Osteoblast (primary cell): Measurements from ENCODE around the gene HACD2. TPM values are rescaled to one million over a fixed set of nuclear protein-coding genes. Genes with fewer than 3 reads are reported as not detected.
"Not testable (repeated sequence)": the region's sequence is repeated elsewhere in the genome, so short reads cannot be mapped to it uniquely, and the experiment has no call there.

Experiments
- DNase-seq: peaks from one replicate; pipeline ENCODE4 v3.0.0; 2011; ENCODE audit warnings: low spot score, mixed read lengths; ENCODE audit not compliant: insufficient read length; ENCODE audit errors: missing footprints
- H2AFZ ChIP-seq: 2 replicates; pipeline ENCODE4 v1.6.0; 2011; ENCODE audit warnings: mild to moderate bottlenecking, low read length
- H3K27ac ChIP-seq: 2 replicates; pipeline ENCODE4 v1.5.1; 2011; ENCODE audit warnings: mild to moderate bottlenecking, low read depth, low read length, moderate library complexity
- H3K27me3 ChIP-seq: 2 replicates; pipeline ENCODE4 v1.6.0; 2012; ENCODE audit warnings: mild to moderate bottlenecking, control low read depth, inconsistent platforms, low read length, moderate library complexity; ENCODE audit not compliant: insufficient read depth
- H3K36me3 ChIP-seq: 2 replicates; pipeline ENCODE4 v1.5.1; 2011; ENCODE audit warnings: mild to moderate bottlenecking, low read length, control low read depth, moderate library complexity; ENCODE audit not compliant: insufficient read depth
- H3K4me1 ChIP-seq: 2 replicates; pipeline ENCODE4 v1.5.1; 2011; ENCODE audit warnings: mild to moderate bottlenecking, low read length, control low read depth, moderate library complexity; ENCODE audit not compliant: insufficient read depth
- H3K4me2 ChIP-seq: 2 replicates; pipeline ENCODE4 v1.6.0; 2011; ENCODE audit warnings: mild to moderate bottlenecking, low read length; ENCODE audit not compliant: insufficient read depth
- H3K4me3 ChIP-seq: fragments of 200-600 bp; sonication (generic); 3 replicates; pipeline ENCODE4 v1.5.1; 2012; ENCODE audit warnings: mild to moderate bottlenecking, low read length, inconsistent platforms; ENCODE audit not compliant: insufficient read depth
- H3K79me2 ChIP-seq: 2 replicates; pipeline ENCODE4 v1.6.0; 2012; ENCODE audit warnings: mild to moderate bottlenecking, low read length, control low read depth, inconsistent platforms; ENCODE audit not compliant: insufficient read depth
- H3K9me3 ChIP-seq: 2 replicates; pipeline ENCODE4 v1.5.1; 2011; ENCODE audit warnings: low read depth, low read length, control low read depth
- H4K20me1 ChIP-seq: 2 replicates; pipeline ENCODE4 v1.6.0; 2012; ENCODE audit warnings: mild to moderate bottlenecking, low read length, control low read depth; ENCODE audit not compliant: insufficient read depth
- CTCF ChIP-seq: IDR thresholded peaks from 2 replicates; pipeline ENCODE4 v1.5.1; 2011; ENCODE audit warnings: mild to moderate bottlenecking, low read depth, low read length, moderate library complexity; ENCODE audit errors: extremely low read depth
- total RNA-seq: library from RNA; depleted of rRNA; stranded (reverse); fragments of >200 nt; gene quantifications from 2 replicates; pipeline ENCODE4 v1.2.3, GENCODE V29; 2012

The HACD2 gene
- total RNA-seq, 1 donor: 27.5 TPM

DNA sequence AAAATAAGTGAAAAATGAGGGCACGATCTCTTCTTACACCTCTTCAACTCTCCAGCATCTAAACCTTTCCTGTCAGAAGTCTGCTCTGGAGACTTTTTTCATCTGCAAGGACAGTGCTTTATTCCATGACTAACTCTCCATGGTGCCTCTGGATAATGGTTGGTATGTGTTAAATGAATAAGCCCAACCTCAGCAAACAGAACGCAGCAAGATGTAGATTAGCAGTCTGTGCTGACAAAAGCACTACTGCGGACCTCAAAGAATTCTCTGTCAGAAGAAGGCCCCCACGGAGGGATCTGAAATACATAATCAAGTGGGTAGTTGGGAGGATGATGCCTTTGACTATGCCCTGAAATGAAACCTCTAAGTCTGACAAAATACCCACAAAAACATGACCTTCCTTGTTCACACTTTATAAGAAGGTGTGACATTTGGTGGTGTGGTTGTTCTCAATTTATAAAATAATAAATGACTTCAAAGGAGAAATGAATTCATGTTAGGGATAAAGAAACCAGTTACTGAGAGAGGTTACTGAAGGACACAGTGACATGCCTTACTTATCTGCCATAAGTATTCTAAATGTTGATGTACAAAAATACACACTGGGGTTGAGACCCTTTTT, 92.8 kb downstream of the HACD2 start:
- no peaks in the 10 kb centered on the region for H3K9me3 ChIP-seq
- H4K20me1 ChIP-seq: no peaks in the 10 kb centered on the region
- no peaks in the 10 kb centered on the region for H3K36me3 ChIP-seq
- no peaks in the 10 kb centered on the region for H3K4me1 ChIP-seq
- no peak overlapping the region for H3K4me2 ChIP-seq
- H3K27ac ChIP-seq: no peak overlapping the region
- H3K79me2 ChIP-seq: no peaks in the 10 kb centered on the region
- H3K27me3 ChIP-seq: no peaks in the 10 kb centered on the region
- H3K4me3 ChIP-seq: no peak overlapping the region
- no peak for TF ChIP-seq CTCF
- no peak for DNase-seq
- H2AFZ ChIP-seq: no peak overlapping the region

DNA sequence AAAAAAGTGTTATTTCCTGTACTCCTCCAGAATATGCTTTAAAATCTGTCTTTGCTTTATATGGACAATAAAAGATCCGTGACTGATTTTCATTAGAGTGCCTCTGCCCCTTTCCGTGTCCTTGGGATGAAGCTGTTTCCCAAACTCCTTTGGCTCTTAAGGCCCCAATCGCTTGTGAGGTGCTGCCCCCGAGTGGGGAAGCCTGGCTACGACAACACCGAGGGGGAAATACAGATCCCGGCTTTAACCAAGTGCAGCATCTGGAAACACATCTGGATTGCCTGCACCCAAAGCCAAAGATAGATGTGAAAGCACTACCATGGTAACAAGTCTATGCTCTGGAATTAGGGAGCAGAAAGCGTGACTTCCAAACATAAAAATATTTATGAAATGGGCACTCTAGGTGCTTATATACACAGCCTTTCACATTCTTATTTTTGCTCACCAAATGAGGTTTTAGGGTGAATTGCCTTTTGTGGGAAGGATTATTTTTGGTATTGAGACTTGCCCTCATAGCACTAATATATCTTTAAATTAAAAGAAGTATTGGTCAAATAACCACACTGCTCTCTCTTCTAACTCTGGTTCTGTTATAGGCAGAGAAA, 95.4 kb downstream of the HACD2 start:
- peaks cover 4% of the 10 kb centered on the region for H3K27me3 ChIP-seq
- no peak overlapping the region for H2AFZ ChIP-seq
- TF ChIP-seq CTCF: peak; percentile 98
- no peaks in the 10 kb centered on the region for H3K9me3 ChIP-seq
- H3K27ac ChIP-seq: no peak overlapping the region
- H3K4me1 ChIP-seq: no peaks in the 10 kb centered on the region
- peak; percentile 92 for DNase-seq
- no peaks in the 10 kb centered on the region for H4K20me1 ChIP-seq
- H3K79me2 ChIP-seq: no peaks in the 10 kb centered on the region
- H3K36me3 ChIP-seq: no peaks in the 10 kb centered on the region
- H3K4me2 ChIP-seq: no peak overlapping the region
- no peak overlapping the region for H3K4me3 ChIP-seq

- DNase-seq: no peak
- no peaks in the 10 kb centered on the region for H3K36me3 ChIP-seq
- H2AFZ ChIP-seq: no peak overlapping the region
- no peak overlapping the region for H3K4me2 ChIP-seq
- no peaks in the 10 kb centered on the region for H3K79me2 ChIP-seq
- no peak for TF ChIP-seq CTCF
- no peaks in the 10 kb centered on the region for H3K4me1 ChIP-seq
- H3K4me3 ChIP-seq: no peak overlapping the region
- no peaks in the 10 kb centered on the region for H4K20me1 ChIP-seq
- H3K9me3 ChIP-seq: no peaks in the 10 kb centered on the region
- H3K27me3 ChIP-seq: peaks cover 4% of the 10 kb centered on the region
- H3K27ac ChIP-seq: no peak overlapping the region
These were observed 96.1 kb downstream of the HACD2 start for GRCh38 chr3:123488645-123489347.

GRCh38 chr3:123487063-123487462, 97.8 kb downstream of the HACD2 start:
- not testable (repeated sequence) for H3K4me2 ChIP-seq, DNase-seq, H3K36me3 ChIP-seq, H4K20me1 ChIP-seq, H3K9me3 ChIP-seq, H3K79me2 ChIP-seq, H3K4me1 ChIP-seq, H2AFZ ChIP-seq, H3K27ac ChIP-seq, H3K4me3 ChIP-seq
- peaks cover 13% of the 10 kb centered on the region for H3K27me3 ChIP-seq
